ENCODE data around the gene ELP1. TPM values are rescaled to one million over a fixed set of nuclear protein-coding genes. Genes with fewer than 3 reads are reported as not detected.

Gene ELP1
- total and polyA plus RNA-seq, 2 experiments from 2014 or later: 25.0 to 31.7 TPM

- Histone ChIP-seq H3K4me1 (ENCODE audit: low read depth) (no peaks in the 10 kb centered on the region), H3K27me3 (no peaks in the 10 kb centered on the region), H3K27ac (no peak overlapping the region), H3K9me3 (ENCODE audit: low read depth) (no peaks in the 10 kb centered on the region), H3K4me3 (no peak overlapping the region), H3K36me3 (no peaks in the 10 kb centered on the region)
- TF ChIP-seq CTCF (IDR thresholded peaks at IDR 0.05; ENCODE audit: low read depth, low read length): no peak
- no peak for DNase-seq (ENCODE audit: low read depth in 1 of 2, low spot score in 1 of 2)
Observed at GRCh38 chr9:108837530-108837929, 96.4 kb downstream of the ELP1 start.

DNA sequence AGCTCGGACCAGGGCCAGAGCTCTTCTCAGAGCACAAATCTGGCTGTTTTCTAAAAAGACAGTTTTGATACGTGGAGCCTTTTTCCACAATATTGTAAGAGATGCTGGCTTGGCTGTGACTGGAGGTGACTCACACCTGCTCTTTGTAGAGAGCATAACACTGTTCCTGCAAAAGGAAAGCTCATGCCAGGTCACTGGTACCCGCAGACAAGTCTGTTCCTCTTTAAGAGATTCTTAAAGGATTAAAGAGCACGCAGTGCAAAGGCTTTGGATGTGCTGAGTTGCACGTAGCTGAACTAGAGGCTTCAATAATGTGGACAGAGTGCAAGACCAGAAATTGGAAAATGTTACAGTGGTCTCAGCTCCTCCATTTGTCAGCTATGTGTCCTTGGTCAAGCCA, 97.1 kb downstream of the ELP1 start:
- Histone ChIP-seq H3K36me3 (no peaks in the 10 kb centered on the region), H3K9me3 (ENCODE audit: low read depth) (no peaks in the 10 kb centered on the region), H3K4me3 (no peak overlapping the region), H3K27ac (no peak overlapping the region), H3K27me3 (no peaks in the 10 kb centered on the region), H3K4me1 (ENCODE audit: low read depth) (no peaks in the 10 kb centered on the region)
- no peak for TF ChIP-seq CTCF (IDR thresholded peaks at IDR 0.05; ENCODE audit: low read depth, low read length)
- DNase-seq (ENCODE audit: low read depth in 1 of 2, low spot score in 1 of 2): no peak

- Histone ChIP-seq H3K36me3 (no peaks in the 10 kb centered on the region), H3K4me1 (ENCODE audit: low read depth) (no peaks in the 10 kb centered on the region), H3K4me3 (no peak overlapping the region), H3K9me3 (ENCODE audit: low read depth) (no peaks in the 10 kb centered on the region), H3K27me3 (no peaks in the 10 kb centered on the region), H3K27ac (no peak overlapping the region)
- no peak for TF ChIP-seq CTCF (IDR thresholded peaks at IDR 0.05; ENCODE audit: low read depth, low read length)
- no peak for DNase-seq (ENCODE audit: low read depth in 1 of 2, low spot score in 1 of 2)
Observed at GRCh38 chr9:108836319-108836718, 97.6 kb downstream of the ELP1 start.

- no peaks in the 10 kb centered on the region for H3K36me3 ChIP-seq
- TF ChIP-seq CTCF (IDR thresholded peaks at IDR 0.05; ENCODE audit: low read depth, low read length): no peak
- H3K9me3 ChIP-seq (ENCODE audit: low read depth): no peaks in the 10 kb centered on the region
- no peak overlapping the region for H3K4me3 ChIP-seq
- no peaks in the 10 kb centered on the region for H3K4me1 ChIP-seq (ENCODE audit: low read depth)
- no peak overlapping the region for H3K27ac ChIP-seq
- no peaks in the 10 kb centered on the region for H3K27me3 ChIP-seq
- no peak for DNase-seq (ENCODE audit: low read depth in 1 of 2, low spot score in 1 of 2)
Observed at GRCh38 chr9:108835831-108836230, 98.1 kb downstream of the ELP1 start.

- Histone ChIP-seq H3K27ac (no peak overlapping the region), H3K36me3 (no peaks in the 10 kb centered on the region), H3K4me1 (ENCODE audit: low read depth) (no peaks in the 10 kb centered on the region), H3K27me3 (no peaks in the 10 kb centered on the region), H3K9me3 (ENCODE audit: low read depth) (no peaks in the 10 kb centered on the region), H3K4me3 (no peak overlapping the region)
- no peak for TF ChIP-seq CTCF (IDR thresholded peaks at IDR 0.05; ENCODE audit: low read depth, low read length)
- peak in 1 of 2 donors; percentile 53 for DNase-seq (ENCODE audit: low read depth in 1 of 2, low spot score in 1 of 2)
Observed at GRCh38 chr9:108834959-108835665, 98.8 kb downstream of the ELP1 start.
